WTC11 (cell line): ENCODE data around the gene DMWD. TPM values are rescaled to one million over a fixed set of nuclear protein-coding genes. Genes with fewer than 3 reads are reported as not detected.

Experiments
- ATAC-seq: fragments of 200-7000 bp; cut with Tn5 transposase; 2 replicates; pipeline ENCODE4 v1.10.0; 2021; ENCODE audit warnings: mild to moderate bottlenecking, moderate library complexity
- CTCF ChIA-PET: fragments of 300-600 bp; sonication (Branson Sonifier 250); formaldehyde crosslinking; loops from one replicate; lab custom pipeline; 2021; ENCODE audit warnings: antibody characterized with exemption; lab: Charles Lee
- POLR2A ChIA-PET: fragments of 350-600 bp; sonication (Branson Sonifier 250); formaldehyde crosslinking; loops from one replicate; lab custom pipeline; 2021; ENCODE audit warnings: antibody characterized with exemption; lab: Charles Lee
- DNase-seq: peaks from one replicate; pipeline ENCODE4 v3.0.0; 2021; ENCODE audit warnings: low spot score
- H3K27ac Mint-ChIP-seq: 2 replicates; pipeline ENCODE4 v1.8.0; 2021; ENCODE audit warnings: mixed read lengths
- H3K27me3 Mint-ChIP-seq: 2 replicates; pipeline ENCODE4 v1.8.0; 2021; ENCODE audit warnings: low read depth, mild to moderate bottlenecking, moderate library complexity, mixed read lengths
- H3K36me3 Mint-ChIP-seq: 2 replicates; pipeline ENCODE4 v1.8.0; 2021; ENCODE audit warnings: mixed read lengths
- H3K4me1 Mint-ChIP-seq: 2 replicates; pipeline ENCODE4 v1.8.0; 2022; ENCODE audit warnings: mixed read lengths
- H3K4me3 Mint-ChIP-seq: 2 replicates; pipeline ENCODE4 v1.8.0; 2021; ENCODE audit warnings: mild to moderate bottlenecking, moderate library complexity, mixed read lengths
- H3K9me3 Mint-ChIP-seq: 2 replicates; pipeline ENCODE4 v1.8.0; 2021; ENCODE audit warnings: mixed read lengths
- ATF3 ChIP-seq: sonication (generic); formaldehyde crosslinking; conservative IDR thresholded peaks from 2 replicates; pipeline ENCODE4 v1.8.1; 2022; ENCODE audit warnings: mild to moderate bottlenecking, missing genetic modification reagents
- E2F4 ChIP-seq: sonication (generic); formaldehyde crosslinking; IDR thresholded peaks from 2 replicates; pipeline ENCODE4 v1.8.1; 2022; ENCODE audit warnings: low read depth, mild to moderate bottlenecking, moderate library complexity, missing genetic modification reagents, borderline replicate concordance
- ELF4 ChIP-seq: sonication (generic); formaldehyde crosslinking; IDR thresholded peaks from 2 replicates; pipeline ENCODE4 v1.8.1; 2022; ENCODE audit warnings: low read depth, mild to moderate bottlenecking, moderate library complexity, missing genetic modification reagents
- ERG ChIP-seq: fragments of 250-450 bp; sonication (Bioruptor Pico); IDR thresholded peaks from 2 replicates; pipeline ENCODE4 v1.8.0; 2021; ENCODE audit warnings: mild to moderate bottlenecking
- HMGA2 ChIP-seq: fragments of 250-450 bp; sonication (Bioruptor Pico); IDR thresholded peaks from 2 replicates; pipeline ENCODE4 v1.4.0; 2021; ENCODE audit warnings: mild to moderate bottlenecking, moderate library complexity
- IRF2 ChIP-seq: sonication (generic); formaldehyde crosslinking; IDR thresholded peaks from 2 replicates; pipeline ENCODE4 v1.8.0; 2022; ENCODE audit warnings: low read depth, missing genetic modification reagents, borderline replicate concordance
- MAX ChIP-seq: sonication (generic); formaldehyde crosslinking; IDR thresholded peaks from 2 replicates; pipeline ENCODE4 v1.8.0; 2022; ENCODE audit warnings: mild to moderate bottlenecking, missing genetic modification reagents
- NFATC4 ChIP-seq: fragments of 250-450 bp; sonication (Bioruptor Pico); IDR thresholded peaks from 2 replicates; pipeline ENCODE4 v1.9.0; 2021; ENCODE audit warnings: mild to moderate bottlenecking
- NFYB ChIP-seq: sonication (generic); formaldehyde crosslinking; conservative IDR thresholded peaks from 2 replicates; pipeline ENCODE4 v1.8.0; 2022; ENCODE audit warnings: low read depth, missing genetic modification reagents
- NR1H2 ChIP-seq: sonication (generic); formaldehyde crosslinking; IDR thresholded peaks from 2 replicates; pipeline ENCODE4 v1.9.0; 2021; ENCODE audit warnings: mild to moderate bottlenecking, moderate library complexity, missing genetic modification reagents
- NR2C2 ChIP-seq: sonication (generic); formaldehyde crosslinking; IDR thresholded peaks from 2 replicates; pipeline ENCODE4 v1.8.0; 2022; ENCODE audit warnings: mild to moderate bottlenecking, missing genetic modification reagents
- OVOL2 ChIP-seq: fragments of 250-450 bp; sonication (Bioruptor Pico); IDR thresholded peaks from 2 replicates; pipeline ENCODE4 v1.9.0; 2021; ENCODE audit warnings: mild to moderate bottlenecking, borderline replicate concordance
- PRDM15 ChIP-seq: sonication (generic); formaldehyde crosslinking; IDR thresholded peaks from 2 replicates; pipeline ENCODE4 v1.8.0; 2022; ENCODE audit warnings: missing genetic modification reagents
- PRRX2 ChIP-seq: fragments of 250-450 bp; sonication (Bioruptor Pico); IDR thresholded peaks from 2 replicates; pipeline ENCODE4 v1.8.0; 2021; ENCODE audit warnings: mild to moderate bottlenecking
- RELA ChIP-seq: sonication (generic); formaldehyde crosslinking; IDR thresholded peaks from 2 replicates; pipeline ENCODE4 v1.8.1; 2022; ENCODE audit warnings: missing genetic modification reagents, mild to moderate bottlenecking, borderline replicate concordance
- SMAD4 ChIP-seq: sonication (generic); formaldehyde crosslinking; IDR thresholded peaks from 2 replicates; pipeline ENCODE4 v1.8.0; 2022; ENCODE audit warnings: mild to moderate bottlenecking, missing genetic modification reagents
- SP1 ChIP-seq: sonication (generic); formaldehyde crosslinking; conservative IDR thresholded peaks from 2 replicates; pipeline ENCODE4 v1.8.1; 2022; ENCODE audit warnings: missing genetic modification reagents
- TCF7 ChIP-seq: sonication (generic); formaldehyde crosslinking; IDR thresholded peaks from 2 replicates; pipeline ENCODE4 v1.8.0; 2022; ENCODE audit warnings: mild to moderate bottlenecking, low read depth, missing genetic modification reagents, moderate library complexity
- USF2 ChIP-seq: sonication (generic); formaldehyde crosslinking; IDR thresholded peaks from 2 replicates; pipeline ENCODE4 v1.8.1; 2023; ENCODE audit warnings: mild to moderate bottlenecking, missing genetic modification reagents, moderate library complexity
- ZBTB21 ChIP-seq: sonication (generic); formaldehyde crosslinking; IDR thresholded peaks from 2 replicates; pipeline ENCODE4 v1.8.1; 2023; ENCODE audit warnings: mild to moderate bottlenecking, missing genetic modification reagents, borderline replicate concordance
- ZBTB43 ChIP-seq: sonication (generic); formaldehyde crosslinking; IDR thresholded peaks from 2 replicates; pipeline ENCODE4 v1.8.1; 2023; ENCODE audit warnings: mild to moderate bottlenecking, missing genetic modification reagents
- ZMAT4 ChIP-seq: fragments of 250-450 bp; sonication (Bioruptor Pico); IDR thresholded peaks from 2 replicates; pipeline ENCODE4 v1.9.0; 2021; ENCODE audit warnings: mild to moderate bottlenecking
- ZNF263 ChIP-seq: sonication (generic); formaldehyde crosslinking; IDR thresholded peaks from 2 replicates; pipeline ENCODE4 v1.8.1; 2022; ENCODE audit warnings: low read depth, mild to moderate bottlenecking, moderate library complexity, missing genetic modification reagents
- ZNF423 ChIP-seq: fragments of 250-450 bp; sonication (Bioruptor Pico); IDR thresholded peaks from 2 replicates; pipeline ENCODE4 v2.1.2; 2022; ENCODE audit warnings: mild to moderate bottlenecking, moderate library complexity
- ZNF512 ChIP-seq: sonication (generic); formaldehyde crosslinking; IDR thresholded peaks from 2 replicates; pipeline ENCODE4 v1.8.1; 2022; ENCODE audit warnings: missing genetic modification reagents, borderline replicate concordance
- total RNA-seq: library from RNA; stranded (reverse); gene quantifications from 3 replicates; pipeline ENCODE4 v1.2.3, GENCODE V29; 2021

The DMWD gene
- total RNA-seq, 1 experiment from 2014 or later, result 60.7 TPM

- CTCF ChIA-PET, result interaction anchor here (0.5 to 5.6 kb wide), 47 partner anchors 8 to 591 kb away, joined by 3 to 175 read pairs (median 6); partner anchors contain the start of genes DMPK, DMWD, FBXO46 and FOSB
- POLR2A ChIA-PET, result interaction anchor here (0.6 to 4.8 kb wide), 24 partner anchors 8 to 591 kb away, joined by 3 to 115 read pairs (median 6); partner anchors contain the start of genes BLOC1S3, DMPK, FBXO46 and QPCTL
- peak overlapping the region; percentile 97 for H3K27ac Mint-ChIP-seq
- DNase-seq, result peak; percentile 38
- no peak for ATAC-seq
- peaks cover 5% of the 10 kb centered on the region; the same call in 1 of the 2 replicates for H3K27me3 Mint-ChIP-seq
- no peaks in the 10 kb centered on the region for H3K9me3 Mint-ChIP-seq
- peaks cover 18% of the 10 kb centered on the region for H3K4me1 Mint-ChIP-seq
- H3K4me3 Mint-ChIP-seq, result peak overlapping the region; percentile 97
- peaks cover 5% of the 10 kb centered on the region; the same call in 1 of the 2 replicates for H3K36me3 Mint-ChIP-seq
- TF ChIP-seq USF2 (CRISPR knock-in tag) (no peak), PRDM15 (CRISPR knock-in tag) (no peak), SP1 (CRISPR knock-in tag) (no peak), E2F4 (CRISPR knock-in tag) (no peak), NFATC4 (CRISPR knock-in tag) (peak; percentile 30), ZNF423 (CRISPR knock-in tag) (no peak), SMAD4 (CRISPR knock-in tag) (0 out of 2 replicates have a peak, but pooled peaks have one; percentile 17), TCF7 (0 out of 2 replicates have a peak, but pooled peaks have one; percentile 68), NFYB (CRISPR knock-in tag) (no peak), ATF3 (CRISPR knock-in tag) (no peak), ZNF263 (no peak), PRRX2 (CRISPR knock-in tag) (no peak), MAX (no peak; the same call in 1 of the 2 replicates), RELA (no peak), IRF2 (CRISPR knock-in tag) (0 out of 2 replicates have a peak, but pooled peaks have one; percentile 32), OVOL2 (CRISPR knock-in tag) (no peak), ERG (CRISPR knock-in tag) (no peak), NR1H2 (no peak), NR2C2 (CRISPR knock-in tag) (no peak), ZBTB21 (0 out of 2 replicates have a peak, but pooled peaks have one; percentile 35), ELF4 (0 out of 2 replicates have a peak, but pooled peaks have one; percentile 6), ZBTB43 (CRISPR knock-in tag) (no peak), HMGA2 (CRISPR knock-in tag) (no peak), ZNF512 (CRISPR knock-in tag) (0 out of 2 replicates have a peak, but pooled peaks have one; percentile 68), ZMAT4 (CRISPR knock-in tag) (peak; percentile 55; the same call in 1 of the 2 replicates)
Observed at GRCh38 chr19:45769821-45770191, 22.8 kb downstream of the DMWD start.
